AG09309 (cell line): ENCODE results near the gene HSDL1.

Experiments
- DNase-seq: peaks from one replicate; pipeline ENCODE4 v3.0.0-alpha.2; 2010; ENCODE audit warnings: low read depth
- H3K4me3 ChIP-seq: 2 replicates; pipeline ENCODE4 v1.5.1; 2011; ENCODE audit warnings: mild to moderate bottlenecking, low read depth, low read length, moderate library complexity; ENCODE audit not compliant: control insufficient read depth
- TF ChIP-seq, protein P1 (sequence below): IDR thresholded peaks from 2 replicates; pipeline ENCODE4 v1.5.1; 2011; ENCODE audit warnings: mild to moderate bottlenecking, low read depth, low read length, inconsistent platforms; ENCODE audit not compliant: insufficient read depth, control insufficient read depth; ENCODE audit errors: missing control alignments

HSDL1 gene

DNA sequence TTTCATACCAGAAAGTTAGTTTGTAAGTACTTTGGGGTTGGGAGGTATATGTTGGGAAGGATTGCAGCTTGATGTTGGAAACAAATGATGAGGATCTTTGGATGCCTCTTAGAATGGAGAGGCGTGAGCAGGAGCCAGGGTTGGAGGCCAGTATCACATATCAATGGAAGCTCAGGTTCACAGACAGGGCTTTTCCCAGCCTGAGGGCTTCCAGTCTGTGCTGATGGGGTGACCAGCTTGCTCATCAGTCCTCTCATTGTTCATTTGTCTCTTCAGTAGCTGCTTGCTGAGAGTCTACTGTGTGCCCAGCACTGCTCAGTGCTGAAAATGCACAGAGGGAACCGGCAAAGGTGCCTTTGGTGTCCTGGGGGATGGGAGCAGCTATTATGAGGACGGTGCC, 5.9 kb upstream of the HSDL1 start:
- DNase-seq = no peak
- no peak overlapping the region for H3K4me3 ChIP-seq
- TF ChIP-seq, protein P1, sequence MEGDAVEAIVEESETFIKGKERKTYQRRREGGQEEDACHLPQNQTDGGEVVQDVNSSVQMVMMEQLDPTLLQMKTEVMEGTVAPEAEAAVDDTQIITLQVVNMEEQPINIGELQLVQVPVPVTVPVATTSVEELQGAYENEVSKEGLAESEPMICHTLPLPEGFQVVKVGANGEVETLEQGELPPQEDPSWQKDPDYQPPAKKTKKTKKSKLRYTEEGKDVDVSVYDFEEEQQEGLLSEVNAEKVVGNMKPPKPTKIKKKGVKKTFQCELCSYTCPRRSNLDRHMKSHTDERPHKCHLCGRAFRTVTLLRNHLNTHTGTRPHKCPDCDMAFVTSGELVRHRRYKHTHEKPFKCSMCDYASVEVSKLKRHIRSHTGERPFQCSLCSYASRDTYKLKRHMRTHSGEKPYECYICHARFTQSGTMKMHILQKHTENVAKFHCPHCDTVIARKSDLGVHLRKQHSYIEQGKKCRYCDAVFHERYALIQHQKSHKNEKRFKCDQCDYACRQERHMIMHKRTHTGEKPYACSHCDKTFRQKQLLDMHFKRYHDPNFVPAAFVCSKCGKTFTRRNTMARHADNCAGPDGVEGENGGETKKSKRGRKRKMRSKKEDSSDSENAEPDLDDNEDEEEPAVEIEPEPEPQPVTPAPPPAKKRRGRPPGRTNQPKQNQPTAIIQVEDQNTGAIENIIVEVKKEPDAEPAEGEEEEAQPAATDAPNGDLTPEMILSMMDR = no peak

DNA sequence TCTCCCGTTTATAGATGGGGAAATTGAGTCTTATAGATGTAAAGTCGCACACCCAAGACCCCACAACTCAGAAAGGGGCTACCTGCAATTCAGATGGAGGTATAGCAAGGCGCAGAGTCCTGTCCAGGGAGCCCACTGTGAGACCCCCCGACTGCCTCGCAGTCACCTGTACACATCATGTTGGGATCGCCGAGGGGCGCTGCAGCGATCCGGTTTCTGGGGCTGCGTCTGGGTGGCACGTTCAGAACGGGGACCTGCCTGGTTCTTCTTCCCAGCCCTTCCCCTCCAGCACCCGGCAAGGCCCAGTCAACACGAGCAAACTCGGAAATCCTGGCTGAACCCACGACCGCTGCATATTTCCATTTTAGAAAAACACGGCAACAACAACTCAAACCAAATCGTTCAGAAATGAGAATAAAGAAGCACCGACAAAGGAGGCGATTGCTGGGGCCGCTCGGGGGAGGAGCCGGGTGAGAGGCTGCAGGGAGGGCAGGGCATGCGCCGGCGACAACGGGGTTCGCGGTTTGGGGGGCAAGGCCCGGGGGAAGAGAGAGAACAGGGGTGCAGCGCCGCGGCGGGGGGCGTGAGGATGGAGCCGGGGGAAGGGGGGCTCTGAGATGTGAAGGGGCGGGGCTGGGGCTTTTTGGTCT, 643 bp downstream of the HSDL1 start:
- peak overlapping the region; percentile 81 for H3K4me3 ChIP-seq
- TF ChIP-seq, protein P1 = peak; percentile 17
- DNase-seq = no peak

DNA sequence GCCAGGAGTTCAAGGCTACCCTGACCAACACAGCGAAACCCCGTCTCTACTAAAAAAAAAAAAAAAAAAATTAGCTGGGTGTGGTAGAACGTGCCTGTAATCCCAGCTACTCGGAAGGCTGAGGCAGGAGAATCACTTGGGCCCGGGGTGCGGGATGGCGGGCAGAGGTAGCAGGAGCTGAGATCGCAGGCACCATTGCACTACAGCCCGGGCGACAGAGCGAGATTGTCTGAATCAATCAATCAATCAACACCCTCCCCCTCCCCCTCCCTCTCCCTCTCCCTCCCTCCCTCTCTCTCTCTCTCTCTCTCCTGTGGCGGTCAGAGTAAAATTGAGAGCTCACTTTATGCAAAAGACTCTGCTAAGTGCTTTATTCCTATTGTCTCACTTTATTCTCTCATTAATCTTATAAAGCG, 1.2 kb downstream of the HSDL1 start:
- H3K4me3 ChIP-seq = peak overlapping the region; percentile 81
- no peak for DNase-seq
- TF ChIP-seq, protein P1 = no peak

DNA sequence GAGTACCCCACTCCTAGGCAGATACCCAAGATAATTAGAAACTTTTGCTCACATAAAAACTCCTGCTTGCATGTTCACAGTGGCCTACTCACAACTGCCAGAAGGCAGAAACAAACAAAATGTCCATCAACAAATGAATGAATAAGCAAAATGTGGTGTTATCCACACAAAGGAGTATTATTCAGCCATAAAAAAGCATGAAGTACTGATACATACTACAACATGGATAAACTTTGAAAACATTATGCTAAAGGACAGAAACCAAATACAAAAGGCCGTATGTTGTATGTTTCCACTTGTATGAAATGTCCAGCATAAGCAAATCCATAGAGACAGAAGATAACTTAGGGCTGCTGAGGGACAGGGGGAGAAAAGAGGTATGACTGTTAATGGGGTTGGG, 1.9 kb downstream of the HSDL1 start:
- no peak for DNase-seq
- TF ChIP-seq, protein P1 = no peak
- H3K4me3 ChIP-seq = no peak overlapping the region

DNA sequence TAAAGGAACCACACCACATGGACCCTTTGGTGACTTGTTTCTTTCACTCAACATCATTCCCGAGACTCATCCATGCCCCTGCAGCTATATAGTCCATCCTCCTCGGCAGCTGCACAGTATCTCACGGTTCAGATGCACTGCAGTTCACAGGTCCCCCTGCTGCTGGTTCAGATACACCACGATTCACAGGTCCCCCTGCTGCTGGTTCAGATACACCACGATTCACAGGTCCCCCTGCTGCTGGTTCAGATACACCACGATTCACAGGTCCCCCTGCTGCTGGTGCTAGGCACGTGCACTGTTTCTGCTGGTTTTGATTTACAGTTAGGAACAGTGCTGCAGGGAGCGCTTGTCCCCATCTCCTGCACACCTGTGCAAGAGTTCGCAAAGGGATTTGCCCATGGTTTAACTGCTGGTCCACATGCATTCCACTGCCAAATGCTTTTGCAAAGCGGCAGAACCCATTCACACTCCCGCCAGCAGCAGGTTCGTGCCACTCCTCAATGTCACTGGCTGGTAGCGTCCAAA, 3.8 kb downstream of the HSDL1 start:
- no peak overlapping the region for H3K4me3 ChIP-seq
- no peak for DNase-seq
- TF ChIP-seq, protein P1 = no peak

DNA sequence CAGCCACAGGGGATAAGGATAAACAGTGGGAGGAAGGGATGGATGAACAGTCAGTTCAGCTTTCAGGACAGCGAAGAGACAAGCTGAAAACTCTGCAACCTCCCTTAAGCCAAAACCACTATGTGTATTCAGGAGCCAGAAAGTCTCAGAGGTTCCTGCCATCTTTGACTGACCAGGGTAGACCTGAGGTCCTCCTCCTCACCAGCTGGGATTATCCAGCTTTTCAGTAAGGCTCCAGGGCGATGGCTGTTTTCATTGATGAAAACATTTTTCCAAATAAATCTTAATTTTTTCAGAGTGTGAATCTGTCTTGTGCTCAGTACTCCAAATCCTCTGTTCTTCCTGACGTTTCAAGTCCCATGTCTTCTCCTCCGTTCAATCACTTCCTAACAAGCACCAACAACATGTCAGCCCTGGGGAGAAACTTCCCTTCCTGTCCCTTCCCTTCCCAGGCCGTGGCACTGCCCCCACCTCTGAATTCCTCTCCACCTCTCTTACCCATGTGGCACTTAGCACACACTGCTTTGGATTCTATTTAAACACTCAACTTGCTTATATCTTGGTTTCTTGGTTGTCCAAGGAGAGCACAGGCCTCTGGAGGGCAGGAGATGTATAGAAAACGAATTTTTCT, 5.2 kb downstream of the HSDL1 start:
- no peak for DNase-seq
- H3K4me3 ChIP-seq = no peak overlapping the region
- TF ChIP-seq, protein P1 = no peak
